ENCODE results near the gene DEPDC5.

The DEPDC5 gene

GRCh38 chr22:31897842-31898805 is 144.3 kb downstream of the DEPDC5 start:
- peak; percentile 33 for DNase-seq

DNA sequence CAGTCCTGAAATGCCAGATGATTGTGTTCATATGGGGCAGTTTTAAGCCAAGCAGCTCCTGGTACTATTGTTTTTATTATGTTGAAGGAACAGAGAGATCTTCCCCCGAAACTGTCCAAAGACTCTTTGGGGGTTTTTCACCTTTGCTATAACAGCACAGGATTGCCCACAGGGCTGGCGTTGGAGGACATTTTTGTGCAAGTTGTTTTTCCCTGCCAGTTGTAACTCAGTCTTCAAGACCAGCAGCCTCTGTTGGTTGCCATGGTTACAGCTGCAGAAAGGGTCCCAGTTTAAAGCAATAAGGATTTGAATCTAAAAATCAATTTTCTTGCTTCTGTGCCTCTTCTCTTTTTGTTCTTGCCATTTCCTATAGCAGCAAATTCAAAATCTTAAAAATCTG is 145.1 kb downstream of the DEPDC5 start:
- DNase-seq, result no peak

DNA sequence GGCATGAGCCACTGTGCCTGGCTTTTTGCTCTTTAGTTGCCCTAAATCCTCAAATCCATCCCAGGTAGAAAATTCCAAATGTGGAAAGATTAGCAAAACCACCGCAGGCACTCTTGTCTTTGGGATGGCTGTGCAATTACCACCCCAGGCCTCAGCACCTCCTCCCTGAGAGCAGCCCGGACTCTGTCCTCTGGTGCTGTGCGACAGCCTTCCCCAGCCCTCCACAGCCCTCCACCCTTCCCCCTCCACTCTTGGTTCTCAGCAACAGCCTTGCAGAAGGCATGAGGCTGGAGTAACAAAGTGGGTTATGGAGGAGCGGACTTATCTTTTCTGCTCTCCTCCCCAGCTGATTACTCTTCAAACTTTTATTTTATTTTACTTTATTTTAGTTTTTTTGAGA is 145.8 kb downstream of the DEPDC5 start:
- DNase-seq, result no peak

GRCh38 chr22:31901388-31902137 is 147.7 kb downstream of the DEPDC5 start:
- DNase-seq, result no peak

GRCh38 chr22:31904651-31905050 is 150.8 kb downstream of the DEPDC5 start:
- DNase-seq, result no peak

DNA sequence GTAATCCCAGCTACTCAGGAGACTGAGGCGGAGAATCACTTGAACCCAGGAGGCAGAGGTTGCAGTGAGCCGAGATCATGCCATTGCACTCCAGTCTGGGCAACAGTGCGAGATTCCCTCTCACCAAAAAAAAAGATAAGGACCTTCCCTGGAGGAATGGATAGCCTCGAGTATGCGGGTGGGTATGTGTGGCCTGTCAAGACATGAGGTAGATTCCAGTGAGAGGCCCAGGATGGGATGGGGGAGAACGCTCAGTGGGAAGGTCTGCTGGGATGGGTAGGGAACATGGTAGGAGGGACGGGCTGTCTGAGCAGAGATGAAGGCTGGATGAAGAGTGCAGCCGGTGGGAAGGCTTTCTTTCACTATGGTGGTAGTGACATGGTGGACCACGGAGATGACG is 151.5 kb downstream of the DEPDC5 start:
- DNase-seq, result no peak

DNA sequence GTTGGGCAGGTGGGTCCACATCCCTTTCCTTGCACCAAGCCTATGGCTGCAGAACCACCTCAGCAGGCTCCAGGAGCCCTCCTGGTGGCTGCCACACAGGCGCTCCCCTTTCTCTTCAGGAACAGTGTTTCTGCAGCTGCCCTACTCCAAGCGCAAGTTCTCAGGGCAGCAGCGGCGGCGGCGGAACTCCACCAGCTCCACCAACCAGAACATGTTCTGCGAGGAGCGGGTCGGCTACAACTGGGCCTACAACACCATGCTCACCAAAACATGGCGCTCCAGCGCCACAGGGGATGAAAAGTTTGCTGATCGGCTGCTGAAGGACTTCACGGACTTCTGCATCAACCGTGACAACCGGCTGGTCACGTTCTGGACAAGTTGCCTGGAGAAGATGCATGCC is 152.3 kb downstream of the DEPDC5 start:
- DNase-seq, result no peak

DNA sequence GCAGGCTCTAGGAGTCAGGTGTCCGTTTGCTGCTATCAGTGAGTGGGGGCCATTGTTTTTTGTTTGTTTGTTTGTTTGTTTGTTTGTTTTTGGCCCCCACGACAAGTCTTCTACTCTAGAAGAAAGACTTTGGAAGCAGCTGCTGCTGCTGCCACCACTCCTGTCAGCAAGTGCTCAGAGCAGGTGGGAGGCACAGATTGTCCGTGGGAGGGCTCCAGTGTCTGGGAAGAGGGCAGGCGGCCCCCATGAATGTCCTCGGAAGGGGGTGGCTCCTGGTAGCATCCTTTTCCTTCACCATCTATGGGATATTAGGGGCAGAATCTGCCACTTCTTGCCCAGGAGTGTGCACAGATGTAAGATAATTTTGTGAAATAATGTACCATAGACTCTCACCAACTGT is 152.8 kb downstream of the DEPDC5 start:
- no peak for DNase-seq

- DNase-seq, result no peak
Observed at GRCh38 chr22:31909977-31910376, 156.2 kb downstream of the DEPDC5 start.

DNA sequence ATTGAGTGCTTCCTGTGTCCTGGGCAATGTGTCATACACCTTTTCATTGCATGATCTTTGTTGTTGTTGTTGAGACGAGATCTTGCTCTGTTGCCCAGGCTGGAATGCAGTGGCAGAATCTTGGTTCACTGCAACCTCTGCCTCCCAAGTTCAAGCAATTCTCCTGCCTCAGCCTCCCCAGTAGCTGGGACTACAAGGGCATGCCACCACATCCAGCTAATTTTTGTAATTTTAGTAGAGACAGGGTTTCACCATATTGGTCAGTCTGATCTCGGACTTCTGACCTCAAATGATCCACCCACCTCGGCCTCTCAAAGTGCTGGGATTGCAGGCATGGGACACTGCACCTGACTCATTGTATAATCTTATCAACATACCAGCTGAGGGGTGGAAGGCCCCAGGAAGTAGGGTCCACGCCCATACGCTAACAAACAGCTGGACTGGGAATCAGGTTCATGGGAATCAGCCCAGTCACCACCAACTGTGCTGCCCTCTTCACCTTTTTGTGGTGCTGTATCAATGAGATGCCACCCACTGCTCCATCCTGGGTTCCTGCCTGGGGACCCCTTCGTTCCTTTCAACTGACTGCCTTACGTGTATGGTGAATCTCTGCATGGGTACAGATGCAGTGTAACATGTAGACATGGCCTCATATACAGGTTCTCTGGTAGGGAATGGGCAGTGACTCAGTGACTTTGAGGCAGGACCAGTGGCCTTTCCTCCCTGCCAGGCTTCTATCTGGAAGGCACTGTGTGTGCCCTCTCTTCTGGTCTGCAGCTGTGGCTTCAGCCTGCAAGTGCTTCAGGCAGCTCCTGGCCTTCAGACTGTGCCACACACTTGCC is 158.0 kb downstream of the DEPDC5 start:
- no peak for DNase-seq

- peak; percentile 55 for DNase-seq
Observed at GRCh38 chr22:31912407-31912743, 158.6 kb downstream of the DEPDC5 start.

DNA sequence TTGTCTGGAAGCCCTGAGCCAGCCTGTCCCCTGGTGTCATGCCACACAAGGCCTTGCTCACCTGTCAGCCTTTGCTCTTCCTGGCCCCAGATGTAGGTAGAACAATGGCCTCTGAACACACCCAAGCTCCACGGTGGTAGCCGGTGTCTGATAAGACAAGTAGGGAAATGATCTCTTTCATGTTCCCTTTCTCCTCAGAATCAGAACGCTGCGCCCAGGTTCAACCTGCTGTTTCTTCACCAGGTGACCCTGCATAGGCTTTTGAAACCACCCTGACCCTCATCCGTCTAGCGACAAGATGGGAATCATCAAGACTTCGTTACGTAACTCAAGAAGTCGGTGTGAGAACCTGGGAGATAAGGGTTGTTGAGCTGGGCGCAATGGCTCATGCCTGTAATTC is 161.8 kb downstream of the DEPDC5 start:
- DNase-seq, result no peak

GRCh38 chr22:31917227-31917921 is 163.6 kb downstream of the DEPDC5 start:
- no peak for DNase-seq

DNA sequence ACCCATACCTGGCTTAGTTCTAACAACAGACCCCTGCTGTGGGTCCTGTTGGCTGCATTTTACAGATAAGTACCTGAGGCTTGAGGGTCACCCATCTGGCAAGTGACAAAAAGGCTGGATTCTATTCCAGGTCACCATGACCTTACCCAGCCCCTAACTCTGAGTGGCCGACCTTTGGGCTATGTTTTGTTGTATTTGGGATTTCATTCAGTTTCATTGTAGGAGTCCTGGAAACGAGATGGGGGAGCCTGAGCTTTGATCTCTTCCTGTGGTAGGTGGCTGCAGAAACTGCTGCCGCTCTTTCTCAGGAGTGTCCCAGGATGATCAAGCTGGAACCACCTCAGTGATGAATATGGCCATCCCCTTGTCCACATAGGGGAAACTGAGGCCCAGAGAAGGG is 165.9 kb downstream of the DEPDC5 start:
- no peak for DNase-seq

- DNase-seq, result no peak
Observed at GRCh38 chr22:31920306-31920705, 166.5 kb downstream of the DEPDC5 start.

DNA sequence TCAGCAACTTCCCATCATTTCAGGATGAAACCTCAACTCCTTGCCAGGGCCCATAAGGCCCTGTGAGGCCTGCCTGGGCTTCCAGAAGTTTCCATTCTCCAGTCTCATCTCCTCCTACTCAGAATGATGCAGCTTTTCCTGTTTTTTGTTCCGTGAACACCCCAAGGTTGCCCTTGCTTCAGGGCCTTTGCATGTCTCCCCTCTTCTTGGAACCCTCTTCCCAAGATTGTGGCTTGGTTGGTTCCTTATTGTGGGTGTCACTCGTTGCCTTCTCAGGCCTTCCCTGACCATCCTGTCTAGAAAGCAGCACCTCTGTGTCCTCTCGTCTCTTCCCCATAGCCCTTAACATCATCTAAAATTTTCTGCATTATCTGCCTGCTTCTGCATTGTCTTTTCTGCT is 167.3 kb downstream of the DEPDC5 start:
- DNase-seq, result no peak

GRCh38 chr22:31922534-31922933 is 168.7 kb downstream of the DEPDC5 start:
- no peak for DNase-seq

- no peak for DNase-seq
Observed at GRCh38 chr22:31923136-31923535, 169.3 kb downstream of the DEPDC5 start.

- DNase-seq, result no peak
Observed at GRCh38 chr22:31923747-31924146, 169.9 kb downstream of the DEPDC5 start.

DNA sequence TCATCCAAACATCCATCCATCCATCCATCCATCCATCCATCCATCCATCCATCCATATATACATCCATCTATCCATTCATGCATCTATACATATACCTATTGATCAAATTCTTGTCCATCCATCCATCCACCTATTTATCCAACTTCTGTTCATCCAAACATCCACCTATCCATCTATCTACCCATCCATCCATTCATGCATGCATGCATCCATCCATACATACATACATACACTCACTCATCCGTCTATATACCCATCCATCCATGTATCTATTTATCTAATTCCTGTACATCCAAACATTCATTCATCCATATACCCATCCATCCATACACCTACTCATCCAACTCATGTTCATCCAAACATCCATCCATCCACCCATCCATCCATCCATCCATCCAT is 171.2 kb downstream of the DEPDC5 start:
- no peak for DNase-seq

DNA sequence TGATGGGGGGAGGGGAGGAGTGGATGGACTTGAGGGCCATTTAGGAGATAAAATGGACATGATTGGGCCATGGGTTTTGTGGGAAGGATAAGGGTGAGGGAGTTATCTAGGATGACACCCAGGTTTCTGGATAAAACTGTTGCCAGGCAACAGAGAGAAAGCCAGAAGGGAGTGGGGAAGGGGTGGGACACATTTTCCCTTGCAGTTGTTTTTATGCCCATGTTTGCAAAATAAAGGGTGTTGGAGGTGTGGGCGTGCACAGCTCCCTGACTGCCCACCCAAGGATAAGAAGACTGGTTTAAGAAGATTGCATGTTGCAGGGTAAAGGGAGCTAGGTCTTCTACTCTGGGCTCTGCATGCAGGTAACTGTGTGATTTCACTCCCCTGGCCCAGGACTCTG is 172.2 kb downstream of the DEPDC5 start:
- DNase-seq, result no peak

DNA sequence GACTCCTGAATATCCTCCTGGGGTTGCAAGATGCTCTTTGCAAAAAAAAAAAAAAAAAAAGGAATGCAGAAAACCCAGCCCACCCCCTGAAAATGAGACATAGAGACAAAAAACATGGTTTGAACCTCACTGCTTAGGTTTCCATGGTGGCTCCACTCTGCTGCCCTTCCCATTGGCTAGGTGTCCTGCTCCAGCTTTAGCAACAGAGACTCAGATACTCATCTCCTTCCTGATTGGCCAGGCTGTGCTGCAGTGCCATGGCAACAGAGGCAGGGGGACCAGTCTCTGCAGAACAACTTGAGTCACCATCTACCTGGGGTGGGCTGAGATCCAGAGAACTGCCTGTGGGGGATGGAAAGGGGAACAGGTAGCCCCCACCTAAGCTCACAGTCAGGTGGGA is 173.2 kb downstream of the DEPDC5 start:
- DNase-seq, result no peak

- no peak for DNase-seq
Observed at GRCh38 chr22:31927562-31927961, 173.7 kb downstream of the DEPDC5 start.
